ENCODE results near the gene NDUFAF8.

The NDUFAF8 gene

DNA sequence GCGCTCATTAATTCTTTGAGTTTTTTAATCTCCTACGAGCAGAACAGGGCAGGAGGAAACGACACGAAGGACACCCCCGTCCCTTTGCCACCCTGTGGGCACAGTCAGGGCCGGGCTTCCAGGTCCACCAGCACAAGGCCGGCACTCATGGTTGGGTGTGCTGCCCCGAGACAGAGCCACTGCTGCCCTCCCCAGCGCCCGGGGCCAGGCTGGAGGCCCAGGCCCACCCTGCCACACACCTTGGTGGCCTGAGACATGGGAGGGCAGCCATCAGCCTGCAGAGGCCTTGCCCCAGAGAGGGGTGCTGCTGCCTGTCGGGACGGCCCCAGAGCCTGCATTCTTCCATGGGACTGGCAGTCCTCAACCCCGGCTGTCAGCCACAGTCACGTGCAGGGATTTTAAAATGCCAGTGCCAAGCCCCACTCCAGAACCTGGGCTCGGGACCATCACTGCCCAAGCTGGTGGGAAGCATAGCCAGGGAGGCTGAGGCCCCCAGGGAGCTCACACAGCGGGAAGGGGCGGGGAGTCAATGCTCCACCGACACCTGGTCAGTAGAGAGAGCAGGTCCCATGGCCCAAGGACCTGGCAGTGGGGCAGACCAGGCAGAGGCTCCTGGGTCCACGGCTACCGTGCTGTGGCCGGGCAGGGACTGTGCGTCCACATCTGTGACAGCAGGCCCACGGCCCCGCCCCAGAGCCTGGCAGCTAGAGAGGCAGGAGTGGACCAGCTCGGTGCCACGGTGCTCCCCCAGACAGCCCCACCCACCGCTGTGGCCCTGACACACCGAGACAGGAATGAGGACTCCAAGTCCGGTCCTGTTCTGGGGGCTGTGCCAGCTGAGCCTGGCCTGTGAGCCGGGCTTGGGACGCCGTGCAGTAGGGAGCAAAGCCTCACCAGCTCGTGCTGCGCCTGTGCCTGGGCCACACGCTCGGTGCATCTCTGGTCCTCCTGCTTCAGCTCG is 43.9 kb upstream of the NDUFAF8 start:
- ATAC-seq (ENCODE audit: insufficient read depth, low read depth) (no peak), DNase-seq (no peak)
- TF ChIP-seq, protein P1, sequence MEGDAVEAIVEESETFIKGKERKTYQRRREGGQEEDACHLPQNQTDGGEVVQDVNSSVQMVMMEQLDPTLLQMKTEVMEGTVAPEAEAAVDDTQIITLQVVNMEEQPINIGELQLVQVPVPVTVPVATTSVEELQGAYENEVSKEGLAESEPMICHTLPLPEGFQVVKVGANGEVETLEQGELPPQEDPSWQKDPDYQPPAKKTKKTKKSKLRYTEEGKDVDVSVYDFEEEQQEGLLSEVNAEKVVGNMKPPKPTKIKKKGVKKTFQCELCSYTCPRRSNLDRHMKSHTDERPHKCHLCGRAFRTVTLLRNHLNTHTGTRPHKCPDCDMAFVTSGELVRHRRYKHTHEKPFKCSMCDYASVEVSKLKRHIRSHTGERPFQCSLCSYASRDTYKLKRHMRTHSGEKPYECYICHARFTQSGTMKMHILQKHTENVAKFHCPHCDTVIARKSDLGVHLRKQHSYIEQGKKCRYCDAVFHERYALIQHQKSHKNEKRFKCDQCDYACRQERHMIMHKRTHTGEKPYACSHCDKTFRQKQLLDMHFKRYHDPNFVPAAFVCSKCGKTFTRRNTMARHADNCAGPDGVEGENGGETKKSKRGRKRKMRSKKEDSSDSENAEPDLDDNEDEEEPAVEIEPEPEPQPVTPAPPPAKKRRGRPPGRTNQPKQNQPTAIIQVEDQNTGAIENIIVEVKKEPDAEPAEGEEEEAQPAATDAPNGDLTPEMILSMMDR (IDR thresholded peaks at IDR 0.05; ENCODE audit: borderline replicate concordance, extremely low read depth, low read length, poor library complexity, severe bottlenecking) = no peak
- TF ChIP-seq EZH2 (IDR thresholded peaks at IDR 0.05; ENCODE audit: borderline replicate concordance, low read depth, low read length, severe bottlenecking) = no peak
- no peak overlapping the region for H3K4me2 ChIP-seq (ENCODE audit: insufficient read depth, low read length)
- no peaks in the 10 kb centered on the region for H3K9me3 ChIP-seq (ENCODE audit: insufficient read depth, low read length, severe bottlenecking)
- H3K4me1 ChIP-seq (ENCODE audit: insufficient read depth, low read length) = no peaks in the 10 kb centered on the region
- H3K4me3 ChIP-seq (ENCODE audit: low read depth in 1 of 2, low read length in 2 of 2) = no peak overlapping the region
- no peak overlapping the region for H3K9ac ChIP-seq (ENCODE audit: low read depth, low read length)
- H4K20me1 ChIP-seq (ENCODE audit: insufficient read depth, low read length) = no peaks in the 10 kb centered on the region
- H3K27ac ChIP-seq (ENCODE audit: low read length) = no peak overlapping the region
- no peak overlapping the region for H2AFZ ChIP-seq (ENCODE audit: low read depth, low read length)
- peaks cover 68% of the 10 kb centered on the region for H3K36me3 ChIP-seq (ENCODE audit: insufficient read depth, low read length)
- H3K27me3 ChIP-seq (ENCODE audit: insufficient read depth, low read length, poor library complexity) = no peaks in the 10 kb centered on the region
- H3K79me2 ChIP-seq (ENCODE audit: insufficient read depth, low read length) = no peaks in the 10 kb centered on the region

DNA sequence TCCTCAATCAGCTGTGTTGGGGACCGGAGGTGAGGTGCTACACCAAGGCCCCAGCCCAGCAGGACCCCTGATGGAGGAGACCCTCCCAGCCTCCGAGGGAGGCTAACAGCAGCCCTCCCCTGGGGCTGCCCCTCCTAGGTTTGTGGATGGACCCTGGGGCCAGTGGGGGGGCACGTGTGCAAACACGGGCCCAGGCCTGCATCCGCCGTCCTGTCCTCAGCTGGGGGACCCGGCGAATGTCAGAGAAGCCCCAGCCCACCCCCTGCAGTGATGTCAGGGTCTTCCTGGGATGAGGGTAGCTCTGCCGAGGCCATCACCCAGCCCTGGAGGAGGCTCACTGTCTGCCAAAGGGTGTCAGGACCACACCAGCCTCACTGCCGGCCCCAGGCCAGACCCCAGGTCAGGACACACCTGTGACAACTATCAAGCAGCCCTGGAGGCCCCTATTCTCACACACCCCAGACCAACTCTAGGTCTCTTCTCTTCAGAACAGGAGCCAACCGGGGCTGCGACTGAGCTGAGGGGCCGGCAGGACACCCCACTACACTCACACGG is 43.1 kb upstream of the NDUFAF8 start:
- Histone ChIP-seq H3K9me3 (ENCODE audit: insufficient read depth, low read length, severe bottlenecking) (no peaks in the 10 kb centered on the region), H3K9ac (ENCODE audit: low read depth, low read length) (no peak overlapping the region), H3K4me1 (ENCODE audit: insufficient read depth, low read length) (no peaks in the 10 kb centered on the region), H3K4me3 (ENCODE audit: low read depth in 1 of 2, low read length in 2 of 2) (no peak overlapping the region), H2AFZ (ENCODE audit: low read depth, low read length) (no peak overlapping the region), H3K27ac (ENCODE audit: low read length) (no peak overlapping the region), H3K79me2 (ENCODE audit: insufficient read depth, low read length) (no peaks in the 10 kb centered on the region), H3K4me2 (ENCODE audit: insufficient read depth, low read length) (no peak overlapping the region), H4K20me1 (ENCODE audit: insufficient read depth, low read length) (no peaks in the 10 kb centered on the region), H3K36me3 (ENCODE audit: insufficient read depth, low read length) (peaks cover 68% of the 10 kb centered on the region), H3K27me3 (ENCODE audit: insufficient read depth, low read length, poor library complexity) (no peaks in the 10 kb centered on the region)
- DNase-seq (no peak), ATAC-seq (ENCODE audit: insufficient read depth, low read depth) (no peak)
- TF ChIP-seq, protein P1 (IDR thresholded peaks at IDR 0.05; ENCODE audit: borderline replicate concordance, extremely low read depth, low read length, poor library complexity, severe bottlenecking) = no peak
- TF ChIP-seq EZH2 (IDR thresholded peaks at IDR 0.05; ENCODE audit: borderline replicate concordance, low read depth, low read length, severe bottlenecking) = no peak

DNA sequence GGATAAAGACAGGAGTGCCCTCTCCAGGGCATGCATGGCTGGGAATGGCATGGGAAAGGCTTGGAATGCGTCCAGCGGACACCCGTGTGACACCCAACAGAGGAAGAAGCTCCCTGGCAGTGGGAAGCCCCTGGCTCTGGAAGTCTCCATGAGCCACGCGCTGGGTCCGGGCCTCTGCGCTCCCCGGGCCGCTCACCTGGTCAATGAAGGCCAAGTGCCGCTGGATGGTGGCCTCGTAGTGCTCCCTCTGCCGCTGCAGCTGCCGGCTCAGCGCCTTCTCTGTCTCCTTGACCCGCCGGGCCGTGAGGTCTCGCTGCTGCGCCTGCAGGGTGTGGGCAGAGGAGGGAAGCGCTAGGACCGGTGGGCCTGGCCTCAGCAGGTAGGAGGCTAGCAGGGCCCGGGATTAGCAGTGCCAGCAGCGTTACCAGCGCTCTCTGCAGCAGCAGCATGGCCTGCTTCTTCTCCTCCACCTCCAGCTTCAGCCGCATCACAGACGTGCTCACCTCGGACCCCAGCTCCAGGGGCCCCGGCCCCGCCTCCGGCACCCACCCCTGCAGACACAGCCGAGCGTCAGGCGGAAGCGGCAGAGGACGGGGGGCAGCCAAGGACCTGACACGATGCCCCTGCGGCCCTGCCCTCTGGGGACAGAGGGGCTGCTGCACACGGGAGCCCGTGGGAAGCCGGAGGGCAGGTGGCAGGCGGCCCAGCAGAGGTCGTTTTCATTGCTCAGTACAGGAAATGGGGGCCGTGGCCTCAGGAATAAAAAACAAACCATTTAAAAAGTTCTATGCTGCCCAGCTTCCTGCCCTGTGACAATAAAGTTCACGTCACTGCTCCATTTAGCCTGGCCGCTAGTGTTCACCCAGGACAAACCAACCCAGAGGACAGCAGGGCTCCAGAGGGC is 42.4 kb upstream of the NDUFAF8 start:
- DNase-seq = no peak
- H2AFZ ChIP-seq (ENCODE audit: low read depth, low read length) = no peak overlapping the region
- H4K20me1 ChIP-seq (ENCODE audit: insufficient read depth, low read length) = no peaks in the 10 kb centered on the region
- ATAC-seq (ENCODE audit: insufficient read depth, low read depth) = no peak
- H3K36me3 ChIP-seq (ENCODE audit: insufficient read depth, low read length) = peaks cover 65% of the 10 kb centered on the region
- H3K9ac ChIP-seq (ENCODE audit: low read depth, low read length) = no peak overlapping the region
- H3K27ac ChIP-seq (ENCODE audit: low read length) = no peak overlapping the region
- H3K79me2 ChIP-seq (ENCODE audit: insufficient read depth, low read length) = no peaks in the 10 kb centered on the region
- no peaks in the 10 kb centered on the region for H3K9me3 ChIP-seq (ENCODE audit: insufficient read depth, low read length, severe bottlenecking)
- H3K4me3 ChIP-seq (ENCODE audit: low read depth in 1 of 2, low read length in 2 of 2) = no peak overlapping the region
- no peak overlapping the region for H3K4me2 ChIP-seq (ENCODE audit: insufficient read depth, low read length)
- TF ChIP-seq, protein P1 (IDR thresholded peaks at IDR 0.05; ENCODE audit: borderline replicate concordance, extremely low read depth, low read length, poor library complexity, severe bottlenecking) = no peak
- no peak for TF ChIP-seq EZH2 (IDR thresholded peaks at IDR 0.05; ENCODE audit: borderline replicate concordance, low read depth, low read length, severe bottlenecking)
- H3K4me1 ChIP-seq (ENCODE audit: insufficient read depth, low read length) = no peaks in the 10 kb centered on the region
- no peaks in the 10 kb centered on the region for H3K27me3 ChIP-seq (ENCODE audit: insufficient read depth, low read length, poor library complexity)

All from DND-41 (cell line).